ENCODE data around the gene PLCXD3.
A peak's percentile ranks its signal among the peaks of the same experiment; 100 is the strongest.

PLCXD3 gene

GRCh38 chr5:41275813-41276512 is 234.4 kb downstream of the PLCXD3 start:
- DNase-seq: no peak

- DNase-seq: peak; percentile 70
Observed at GRCh38 chr5:41270423-41271251, 239.8 kb downstream of the PLCXD3 start.

DNA sequence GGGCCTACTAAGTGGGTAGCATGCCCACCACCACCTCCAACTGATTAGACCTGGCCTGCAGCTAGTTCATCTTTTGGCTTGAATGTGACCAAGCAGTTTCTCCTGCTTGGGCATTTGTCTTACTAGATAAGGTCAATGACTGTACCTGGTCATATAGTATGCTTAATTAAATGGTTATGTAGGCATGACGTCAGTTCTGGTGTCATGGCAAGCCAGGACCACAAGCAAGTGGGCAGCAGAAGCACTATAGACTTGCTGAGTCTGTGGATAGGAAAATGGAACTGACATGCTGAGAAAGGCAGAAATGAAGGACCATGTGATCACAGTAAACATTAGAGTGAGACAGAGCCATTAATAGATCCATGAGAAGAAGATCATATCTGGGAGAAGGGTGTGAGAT is 241.5 kb downstream of the PLCXD3 start:
- DNase-seq: no peak

- no peak for DNase-seq
Observed at GRCh38 chr5:41266377-41266776, 244.0 kb downstream of the PLCXD3 start.

- DNase-seq: no peak
Observed at GRCh38 chr5:41264019-41264418, 246.4 kb downstream of the PLCXD3 start.

- no peak for DNase-seq
Observed at GRCh38 chr5:41263335-41263734, 247.1 kb downstream of the PLCXD3 start.

Data from midbrain (tissue), 1 donor.